Tibial artery (tissue), 4 donors: ENCODE measurements around the gene ASIC1.
A peak's percentile ranks its signal among the peaks of the same experiment; 100 is the strongest.

Source experiments
- DNase-seq, 2 donors: peaks; one replicate each; pipeline ENCODE4 v3.0.0-alpha.2; 2019
- H3K27ac ChIP-seq, 2 donors: fragments of 200-600 bp; sonication (generic) in 1 of 2; 1 replicate in 1 of 2; 2 replicates in 1 of 2; pipeline ENCODE4 v1.5.1; 2018 to 2019; ENCODE audit warnings: mild to moderate bottlenecking in 1 of 2
- H3K27me3 ChIP-seq, 2 donors: fragments of 200-600 bp; sonication (generic) in 1 of 2; one replicate each; pipeline versions ENCODE4 v1.5.1 to v1.6.0; 2016 to 2019
- H3K36me3 ChIP-seq, 3 donors: fragments of 200-600 bp; sonication (generic) in 2 of 3; one replicate each; pipeline ENCODE4 v1.5.1; 2016 to 2019; ENCODE audit warnings: mild to moderate bottlenecking in 2 of 3
- H3K4me1 ChIP-seq, 4 donors: fragments of 200-600 bp; sonication (generic) in 2 of 4; 1 replicate in 3 of 4; 2 replicates in 1 of 4; pipeline ENCODE4 v1.5.1; 2016 to 2019
- H3K4me3 ChIP-seq, 2 donors: fragments of 200-600 bp; sonication (generic) in 1 of 2; 1 replicate in 1 of 2; 2 replicates in 1 of 2; pipeline ENCODE4 v1.5.1; 2018 to 2019; ENCODE audit warnings: mild to moderate bottlenecking in 2 of 2
- H3K9me3 ChIP-seq, 3 donors: fragments of 200-600 bp; sonication (generic) in 1 of 3; one replicate each; pipeline ENCODE4 v1.5.1; 2016 to 2019
- intact Hi-C: fragments of 100-400 bp; cut with DNase I; formaldehyde crosslinking; loops from one replicate; pipeline ENCODE4 v1.15.0; 2023; ENCODE audit warnings: low total_unique reads
- TF ChIP-seq, protein P1 (sequence below), 2 experiments: fragments of 200-600 bp in 1 of 2; fragments of 450-650 bp in 1 of 2; IDR thresholded peaks; one replicate each; pipeline ENCODE4 v1.5.1; 2017 to 2019; ENCODE audit warnings: antibody characterized with exemption in 2 of 2, mild to moderate bottlenecking in 1 of 2, moderate library complexity in 1 of 2

Gene ASIC1

DNA sequence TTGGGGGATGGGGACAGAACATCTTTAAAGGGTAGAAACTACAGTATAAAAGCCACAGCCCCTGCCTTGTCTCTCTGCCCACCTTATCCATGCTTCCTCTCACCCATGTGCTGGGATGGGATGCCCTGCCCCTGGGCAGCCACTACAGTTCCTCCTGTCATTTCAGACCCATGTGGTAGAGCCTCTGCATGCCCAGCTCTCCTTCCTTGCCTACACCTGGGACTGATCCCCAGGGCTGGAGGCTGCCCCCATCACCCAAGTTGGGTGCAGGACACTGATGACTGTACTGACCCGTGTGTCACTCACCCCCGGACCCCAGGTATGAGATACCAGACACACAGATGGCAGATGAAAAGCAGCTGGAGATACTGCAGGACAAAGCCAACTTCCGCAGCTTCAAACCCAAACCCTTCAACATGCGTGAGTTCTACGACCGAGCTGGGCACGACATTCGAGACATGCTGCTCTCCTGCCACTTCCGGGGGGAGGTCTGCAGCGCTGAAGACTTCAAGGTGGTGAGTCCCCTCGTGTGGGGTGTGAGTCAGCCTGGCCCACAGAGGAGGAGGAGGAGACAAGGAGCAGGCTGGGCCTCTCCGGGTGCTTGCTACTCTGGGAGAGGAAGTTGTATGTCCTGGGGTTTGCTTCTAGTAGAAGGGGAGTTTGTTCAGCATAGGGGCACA lies 2.2 kb downstream of the ASIC1 start:
- Histone ChIP-seq H3K27me3 (peaks cover 0 to 19% of the 10 kb centered on the region in 2 donors), H3K4me3 (no peak overlapping the region), H3K36me3 (no peaks in the 10 kb centered on the region), H3K27ac (no peak overlapping the region), H3K4me1 (peaks cover 0 to 27% (median 25%) of the 10 kb centered on the region in 4 donors), H3K9me3 (no peaks in the 10 kb centered on the region)
- intact Hi-C loops = loop anchor here (5.0 kb wide), 1 partner anchor 92 kb away; no protein-coding TSS in a partner anchor
- TF ChIP-seq, protein P1, sequence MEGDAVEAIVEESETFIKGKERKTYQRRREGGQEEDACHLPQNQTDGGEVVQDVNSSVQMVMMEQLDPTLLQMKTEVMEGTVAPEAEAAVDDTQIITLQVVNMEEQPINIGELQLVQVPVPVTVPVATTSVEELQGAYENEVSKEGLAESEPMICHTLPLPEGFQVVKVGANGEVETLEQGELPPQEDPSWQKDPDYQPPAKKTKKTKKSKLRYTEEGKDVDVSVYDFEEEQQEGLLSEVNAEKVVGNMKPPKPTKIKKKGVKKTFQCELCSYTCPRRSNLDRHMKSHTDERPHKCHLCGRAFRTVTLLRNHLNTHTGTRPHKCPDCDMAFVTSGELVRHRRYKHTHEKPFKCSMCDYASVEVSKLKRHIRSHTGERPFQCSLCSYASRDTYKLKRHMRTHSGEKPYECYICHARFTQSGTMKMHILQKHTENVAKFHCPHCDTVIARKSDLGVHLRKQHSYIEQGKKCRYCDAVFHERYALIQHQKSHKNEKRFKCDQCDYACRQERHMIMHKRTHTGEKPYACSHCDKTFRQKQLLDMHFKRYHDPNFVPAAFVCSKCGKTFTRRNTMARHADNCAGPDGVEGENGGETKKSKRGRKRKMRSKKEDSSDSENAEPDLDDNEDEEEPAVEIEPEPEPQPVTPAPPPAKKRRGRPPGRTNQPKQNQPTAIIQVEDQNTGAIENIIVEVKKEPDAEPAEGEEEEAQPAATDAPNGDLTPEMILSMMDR (IDR thresholded peaks at IDR 0.05) = no peak
- no peak for DNase-seq

DNA sequence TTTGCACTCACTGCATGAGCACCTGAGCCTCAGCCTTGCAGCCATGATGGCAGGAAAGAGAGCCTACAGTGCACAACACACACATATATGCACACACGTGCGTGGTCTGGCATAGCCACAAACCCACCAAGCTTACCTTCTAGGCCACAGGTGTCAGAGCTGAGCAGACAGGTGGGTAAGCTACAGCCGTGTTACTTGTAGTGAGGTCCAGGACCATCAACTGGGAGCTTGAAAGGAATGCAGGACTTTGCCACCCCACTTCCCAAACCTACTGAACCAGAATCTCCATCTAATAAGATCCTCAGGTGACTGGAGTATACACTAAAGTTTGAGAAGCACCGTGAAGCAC lies 2.7 kb downstream of the ASIC1 start:
- no peaks in the 10 kb centered on the region for H3K36me3 ChIP-seq
- H3K27ac ChIP-seq = no peak overlapping the region
- H3K27me3 ChIP-seq = peaks cover 0 to 14% of the 10 kb centered on the region in 2 donors
- intact Hi-C loops = no loop called here
- peaks cover 0 to 27% (median 25%) of the 10 kb centered on the region in 4 donors for H3K4me1 ChIP-seq
- no peak overlapping the region for H3K4me3 ChIP-seq
- TF ChIP-seq, protein P1 (IDR thresholded peaks at IDR 0.05) = no peak
- no peaks in the 10 kb centered on the region for H3K9me3 ChIP-seq
- no peak for DNase-seq

DNA sequence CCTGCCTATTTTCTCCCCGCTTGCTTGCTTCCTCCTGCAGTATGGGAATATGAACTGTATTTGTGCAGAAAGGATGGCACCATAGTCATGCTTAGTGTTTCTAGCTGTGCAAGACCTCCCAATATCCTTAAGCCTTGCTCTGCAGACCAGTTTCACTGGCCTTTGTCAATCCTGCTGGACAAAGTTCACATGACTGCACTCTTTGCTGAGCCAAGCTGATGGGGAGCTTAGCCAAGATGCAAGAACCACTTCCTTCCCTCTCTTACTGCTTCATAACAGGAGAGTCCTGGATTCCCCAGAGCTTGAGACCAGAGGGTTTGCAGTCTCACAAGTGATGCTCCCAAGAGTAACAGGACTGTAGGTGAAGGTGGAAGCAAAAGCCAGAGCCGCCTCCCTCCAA lies 3.8 kb downstream of the ASIC1 start:
- H3K9me3 ChIP-seq = no peaks in the 10 kb centered on the region
- H3K36me3 ChIP-seq = no peaks in the 10 kb centered on the region
- H3K27ac ChIP-seq = no peak overlapping the region
- peaks cover 0 to 7% of the 10 kb centered on the region in 2 donors for H3K27me3 ChIP-seq
- intact Hi-C loops = no loop called here
- TF ChIP-seq, protein P1 (IDR thresholded peaks at IDR 0.05) = peak in 1 of 2 experiments; percentile 13
- DNase-seq = no peak
- no peak overlapping the region for H3K4me3 ChIP-seq
- peaks cover 0 to 23% (median 17%) of the 10 kb centered on the region in 4 donors for H3K4me1 ChIP-seq

DNA sequence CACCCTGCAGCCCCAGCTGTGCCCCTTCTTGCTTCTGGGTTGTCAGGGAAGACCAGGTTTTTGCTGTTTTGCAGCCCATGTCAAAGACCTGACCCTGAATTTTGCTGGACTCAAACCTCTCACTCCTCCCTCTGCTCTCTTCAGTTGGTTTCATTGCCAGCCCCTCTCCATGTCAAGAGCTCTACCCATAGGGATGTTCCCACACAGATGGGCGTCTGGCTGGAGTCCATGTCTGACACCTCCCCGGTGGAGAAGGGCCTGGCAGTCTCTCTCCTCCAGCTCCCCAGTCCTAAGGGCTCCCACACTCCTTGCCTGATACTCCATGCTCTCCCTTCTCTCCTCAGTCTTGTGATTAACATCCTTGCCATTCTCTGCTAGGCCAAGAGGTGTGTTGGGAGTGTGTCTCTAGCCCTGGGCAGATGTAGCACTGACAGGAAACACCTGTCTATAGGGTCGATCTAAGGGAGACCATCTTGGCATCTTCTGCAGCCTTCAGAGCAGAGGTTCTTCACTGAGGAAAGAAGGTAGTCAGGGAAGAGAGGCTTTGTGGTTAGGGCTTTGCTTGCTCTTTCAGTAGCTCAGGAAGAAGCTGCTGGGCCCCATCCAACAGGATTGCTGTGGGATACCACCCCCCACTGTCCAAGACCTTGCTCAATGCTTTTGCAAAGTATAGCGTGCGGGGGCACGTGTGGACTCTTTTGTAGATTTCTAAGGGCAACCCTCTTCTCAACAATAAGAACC lies 4.7 kb downstream of the ASIC1 start:
- no peak for DNase-seq
- no peaks in the 10 kb centered on the region for H3K36me3 ChIP-seq
- H3K27me3 ChIP-seq = peaks cover 0 to 3% of the 10 kb centered on the region in 2 donors
- H3K4me1 ChIP-seq = peaks cover 0 to 23% (median 12%) of the 10 kb centered on the region in 4 donors
- intact Hi-C loops = no loop called here
- TF ChIP-seq, protein P1 (IDR thresholded peaks at IDR 0.05) = no peak
- no peak overlapping the region for H3K4me3 ChIP-seq
- H3K9me3 ChIP-seq = no peaks in the 10 kb centered on the region
- H3K27ac ChIP-seq = no peak overlapping the region

DNA sequence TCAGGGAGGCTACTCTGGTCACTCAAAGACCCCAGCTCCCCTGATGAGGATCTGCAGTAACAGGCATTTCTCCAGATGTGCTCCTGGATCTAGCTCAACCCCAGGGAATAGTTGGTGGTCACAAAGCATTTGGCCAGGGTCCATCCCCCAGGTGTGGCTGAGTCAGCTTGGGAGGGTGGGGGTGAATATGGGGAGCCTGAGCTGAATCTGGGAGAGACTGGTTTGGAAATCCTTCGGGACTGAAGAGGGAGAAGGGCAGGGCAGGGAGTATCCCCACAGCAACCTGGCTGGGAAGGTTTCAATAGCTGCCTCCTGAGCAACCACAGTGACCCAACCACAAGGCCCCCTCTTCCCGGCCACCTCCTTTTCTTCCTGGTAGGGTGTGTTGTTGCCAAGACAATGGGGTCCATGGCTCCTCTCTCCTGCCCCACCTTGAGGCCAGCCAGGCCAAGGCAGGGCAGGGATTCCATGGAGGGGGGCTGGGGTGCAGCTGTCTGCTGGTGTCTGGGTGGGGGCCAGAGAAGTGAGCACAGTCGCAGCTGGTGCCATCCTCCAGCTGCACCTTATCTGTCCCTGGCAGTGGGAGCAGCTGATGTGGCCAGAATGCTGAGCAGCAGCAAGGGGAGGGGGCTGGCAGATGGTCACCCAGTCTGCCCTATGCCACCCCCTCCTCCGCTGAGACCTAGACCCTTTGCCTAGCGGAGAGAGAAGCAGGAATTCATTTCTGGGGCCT lies 5.5 kb downstream of the ASIC1 start:
- DNase-seq = no peak
- intact Hi-C loops = no loop called here
- Histone ChIP-seq H3K36me3 (no peaks in the 10 kb centered on the region), H3K9me3 (no peaks in the 10 kb centered on the region), H3K27ac (no peak overlapping the region), H3K4me1 (peaks cover 0 to 18% (median 6%) of the 10 kb centered on the region in 4 donors), H3K4me3 (no peak overlapping the region), H3K27me3 (peaks cover 0 to 3% of the 10 kb centered on the region in 2 donors)
- TF ChIP-seq, protein P1 (IDR thresholded peaks at IDR 0.05) = no peak
